ENCODE data around the gene HJURP.

The HJURP gene

GRCh38 chr2:233813236-233814055 is 40.9 kb downstream of the HJURP start:
- no peak for DNase-seq

GRCh38 chr2:233811732-233812131 is 42.6 kb downstream of the HJURP start:
- no peak for DNase-seq

- no peak for DNase-seq
Observed at GRCh38 chr2:233811087-233811486, 43.2 kb downstream of the HJURP start.

GRCh38 chr2:233810385-233810784 is 44.0 kb downstream of the HJURP start:
- no peak for DNase-seq

GRCh38 chr2:233807966-233808935 is 46.1 kb downstream of the HJURP start:
- no peak for DNase-seq

GRCh38 chr2:233807215-233807865 is 47.0 kb downstream of the HJURP start:
- DNase-seq = no peak

- no peak for DNase-seq
Observed at GRCh38 chr2:233803994-233804393, 50.3 kb downstream of the HJURP start.

- no peak for DNase-seq
Observed at GRCh38 chr2:233803292-233803911, 50.9 kb downstream of the HJURP start.

- DNase-seq = no peak
Observed at GRCh38 chr2:233802132-233802815, 52.1 kb downstream of the HJURP start.

GRCh38 chr2:233801357-233802131 is 52.8 kb downstream of the HJURP start:
- no peak for DNase-seq

GRCh38 chr2:233800208-233800607 is 54.1 kb downstream of the HJURP start:
- no peak for DNase-seq

GRCh38 chr2:233799716-233800115 is 54.6 kb downstream of the HJURP start:
- DNase-seq = no peak

- DNase-seq = no peak
Observed at GRCh38 chr2:233799087-233799665, 55.2 kb downstream of the HJURP start.

GRCh38 chr2:233798335-233799086 is 55.8 kb downstream of the HJURP start:
- no peak for DNase-seq

- DNase-seq = no peak
Observed at GRCh38 chr2:233796254-233796653, 58.1 kb downstream of the HJURP start.

- no peak for DNase-seq
Observed at GRCh38 chr2:233795735-233796171, 58.6 kb downstream of the HJURP start.

- DNase-seq = no peak
Observed at GRCh38 chr2:233794128-233794658, 60.1 kb downstream of the HJURP start.

- no peak for DNase-seq
Observed at GRCh38 chr2:233793465-233794127, 60.7 kb downstream of the HJURP start.

GRCh38 chr2:233792720-233793119 is 61.6 kb downstream of the HJURP start:
- no peak for DNase-seq
